ENCODE measurements around the gene CACNG7.
A peak's percentile ranks its signal among the peaks of the same experiment; 100 is the strongest.

Gene CACNG7

GRCh38 chr19:53870485-53870844 is 38.6 kb upstream of the CACNG7 start:
- Histone ChIP-seq H3K9me3 (ENCODE audit: insufficient read depth, low read depth, low read length) (no peaks in the 10 kb centered on the region), H3K36me3 (ENCODE audit: insufficient read depth, low read length) (peaks cover 19% of the 10 kb centered on the region; the same call in 1 of the 2 replicates), H3K4me3 (ENCODE audit: low read length, poor library complexity, severe bottlenecking) (peak overlapping the region; percentile 84), H3K79me2 (ENCODE audit: insufficient read depth, low read length) (peaks cover 80% of the 10 kb centered on the region), H2AFZ (ENCODE audit: low read length) (no peak overlapping the region), H4K20me1 (ENCODE audit: insufficient read depth, low read length, poor library complexity, severe bottlenecking) (peaks cover 66% of the 10 kb centered on the region), H3K9me2 (replicated peaks; ENCODE audit: low read depth, low read length) (no peaks in the 10 kb centered on the region), H3K9ac (ENCODE audit: low read depth, low read length, poor library complexity, severe bottlenecking) (peak overlapping the region; percentile 98), H3K27me3 (ENCODE audit: insufficient read depth, low read length, poor library complexity, severe bottlenecking) (peaks cover 3% of the 10 kb centered on the region), H3K4me2 (ENCODE audit: low read depth, low read length, poor library complexity, severe bottlenecking) (peak overlapping the region; percentile 90), H3K4me1 (ENCODE audit: insufficient read depth, low read length, poor library complexity, severe bottlenecking) (peaks cover 51% of the 10 kb centered on the region), H3F3A (ENCODE audit: low read depth) (no peaks in the 10 kb centered on the region)
- no peak for TF ChIP-seq CTCF (conservative IDR thresholded peaks at IDR 0.05; ENCODE audit: low read length)
- no peak for TF ChIP-seq EZH2phosphoT487 (IDR thresholded peaks at IDR 0.05; ENCODE audit: borderline replicate concordance)

- peak overlapping the region; percentile 84 for H3K4me3 ChIP-seq (ENCODE audit: low read length, poor library complexity, severe bottlenecking)
- peaks cover 47% of the 10 kb centered on the region for H3K4me1 ChIP-seq (ENCODE audit: insufficient read depth, low read length, poor library complexity, severe bottlenecking)
- H3K36me3 ChIP-seq (ENCODE audit: insufficient read depth, low read length) = peaks cover 27% of the 10 kb centered on the region; the same call in 1 of the 2 replicates
- H3K27me3 ChIP-seq (ENCODE audit: insufficient read depth, low read length, poor library complexity, severe bottlenecking) = peaks cover 3% of the 10 kb centered on the region
- H3K9ac ChIP-seq (ENCODE audit: low read depth, low read length, poor library complexity, severe bottlenecking) = peak overlapping the region; percentile 98
- peak overlapping the region; percentile 90 for H3K4me2 ChIP-seq (ENCODE audit: low read depth, low read length, poor library complexity, severe bottlenecking)
- H4K20me1 ChIP-seq (ENCODE audit: insufficient read depth, low read length, poor library complexity, severe bottlenecking) = peaks cover 73% of the 10 kb centered on the region
- no peaks in the 10 kb centered on the region for H3F3A ChIP-seq (ENCODE audit: low read depth)
- H3K79me2 ChIP-seq (ENCODE audit: insufficient read depth, low read length) = peaks cover 87% of the 10 kb centered on the region
- no peaks in the 10 kb centered on the region for H3K9me2 ChIP-seq (replicated peaks; ENCODE audit: low read depth, low read length)
- H3K9me3 ChIP-seq (ENCODE audit: insufficient read depth, low read depth, low read length) = no peaks in the 10 kb centered on the region
- TF ChIP-seq CTCF (conservative IDR thresholded peaks at IDR 0.05; ENCODE audit: low read length) (no peak), EZH2phosphoT487 (IDR thresholded peaks at IDR 0.05; ENCODE audit: borderline replicate concordance) (no peak)
- no peak overlapping the region for H2AFZ ChIP-seq (ENCODE audit: low read length)
Measured at GRCh38 chr19:53871454-53871853, 37.6 kb upstream of the CACNG7 start.

GRCh38 chr19:53872762-53873161 is 36.3 kb upstream of the CACNG7 start:
- Histone ChIP-seq H3K4me2 (ENCODE audit: low read depth, low read length, poor library complexity, severe bottlenecking) (peak overlapping the region; percentile 44), H3K9ac (ENCODE audit: low read depth, low read length, poor library complexity, severe bottlenecking) (no peak overlapping the region), H3K4me1 (ENCODE audit: insufficient read depth, low read length, poor library complexity, severe bottlenecking) (peaks cover 37% of the 10 kb centered on the region), H3K79me2 (ENCODE audit: insufficient read depth, low read length) (peaks cover 89% of the 10 kb centered on the region), H3K9me3 (ENCODE audit: insufficient read depth, low read depth, low read length) (no peaks in the 10 kb centered on the region), H3K9me2 (replicated peaks; ENCODE audit: low read depth, low read length) (no peaks in the 10 kb centered on the region), H3K4me3 (ENCODE audit: low read length, poor library complexity, severe bottlenecking) (peak overlapping the region; percentile 25), H3K27me3 (ENCODE audit: insufficient read depth, low read length, poor library complexity, severe bottlenecking) (peaks cover 3% of the 10 kb centered on the region), H4K20me1 (ENCODE audit: insufficient read depth, low read length, poor library complexity, severe bottlenecking) (peaks cover 74% of the 10 kb centered on the region), H3F3A (ENCODE audit: low read depth) (no peaks in the 10 kb centered on the region), H3K36me3 (ENCODE audit: insufficient read depth, low read length) (peaks cover 31% of the 10 kb centered on the region; the same call in 1 of the 2 replicates), H2AFZ (ENCODE audit: low read length) (no peak overlapping the region)
- TF ChIP-seq EZH2phosphoT487 (IDR thresholded peaks at IDR 0.05; ENCODE audit: borderline replicate concordance) (no peak), CTCF (conservative IDR thresholded peaks at IDR 0.05; ENCODE audit: low read length) (no peak)
